MM.1S (cell line): ENCODE measurements around the gene TFIP11.

Source experiments
- EZH2 ChIP-seq: fragments of 300-600 bp; sonication (generic); optimal IDR thresholded peaks from 2 replicates; pipeline ENCODE3; 2017; ENCODE audit warnings: low read depth, mild to moderate bottlenecking, antibody characterized with exemption, low read length, mixed read lengths
- TF ChIP-seq, protein P1 (sequence below): fragments of 300-600 bp; sonication (generic); IDR thresholded peaks from 2 replicates; pipeline ENCODE4 v1.5.1; 2016; ENCODE audit warnings: antibody characterized with exemption, low read length, mixed read lengths

DNA sequence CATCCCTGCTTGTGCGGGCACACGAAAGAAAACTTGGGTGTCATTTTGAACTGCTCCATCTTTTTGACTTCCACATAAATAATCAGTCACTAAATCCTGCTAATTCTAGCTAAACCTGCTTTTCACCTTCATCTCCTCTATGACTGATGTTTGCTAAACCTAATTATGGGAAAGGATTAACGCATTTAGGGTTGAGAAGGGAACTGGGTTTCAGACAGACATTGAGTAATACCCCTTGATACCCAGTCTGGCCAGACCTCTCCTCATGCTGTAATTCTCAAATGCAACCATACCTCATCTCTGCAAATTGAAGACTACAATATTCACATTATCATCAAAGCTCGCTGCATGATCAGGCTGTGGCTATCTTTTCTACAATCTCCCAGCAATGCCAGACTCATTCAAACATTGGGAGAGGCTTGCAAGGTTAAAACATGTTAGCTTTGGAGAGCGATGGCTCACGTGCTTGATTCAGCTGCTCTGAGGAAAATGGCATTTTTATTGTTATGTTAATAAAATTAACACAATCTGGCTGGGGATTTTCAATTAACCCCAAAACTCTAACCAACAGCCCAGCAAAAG lies 31.1 kb downstream of the TFIP11 start:
- TF ChIP-seq, protein P1, sequence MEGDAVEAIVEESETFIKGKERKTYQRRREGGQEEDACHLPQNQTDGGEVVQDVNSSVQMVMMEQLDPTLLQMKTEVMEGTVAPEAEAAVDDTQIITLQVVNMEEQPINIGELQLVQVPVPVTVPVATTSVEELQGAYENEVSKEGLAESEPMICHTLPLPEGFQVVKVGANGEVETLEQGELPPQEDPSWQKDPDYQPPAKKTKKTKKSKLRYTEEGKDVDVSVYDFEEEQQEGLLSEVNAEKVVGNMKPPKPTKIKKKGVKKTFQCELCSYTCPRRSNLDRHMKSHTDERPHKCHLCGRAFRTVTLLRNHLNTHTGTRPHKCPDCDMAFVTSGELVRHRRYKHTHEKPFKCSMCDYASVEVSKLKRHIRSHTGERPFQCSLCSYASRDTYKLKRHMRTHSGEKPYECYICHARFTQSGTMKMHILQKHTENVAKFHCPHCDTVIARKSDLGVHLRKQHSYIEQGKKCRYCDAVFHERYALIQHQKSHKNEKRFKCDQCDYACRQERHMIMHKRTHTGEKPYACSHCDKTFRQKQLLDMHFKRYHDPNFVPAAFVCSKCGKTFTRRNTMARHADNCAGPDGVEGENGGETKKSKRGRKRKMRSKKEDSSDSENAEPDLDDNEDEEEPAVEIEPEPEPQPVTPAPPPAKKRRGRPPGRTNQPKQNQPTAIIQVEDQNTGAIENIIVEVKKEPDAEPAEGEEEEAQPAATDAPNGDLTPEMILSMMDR, result no peak
- no peak for TF ChIP-seq EZH2
